Measurements from ENCODE around the gene ASB8. TPM values are rescaled to one million over a fixed set of nuclear protein-coding genes. Genes with fewer than 3 reads are reported as not detected.

Gene ASB8
- total RNA-seq, 1 experiment from 2014 or later: 17.1 TPM

DNA sequence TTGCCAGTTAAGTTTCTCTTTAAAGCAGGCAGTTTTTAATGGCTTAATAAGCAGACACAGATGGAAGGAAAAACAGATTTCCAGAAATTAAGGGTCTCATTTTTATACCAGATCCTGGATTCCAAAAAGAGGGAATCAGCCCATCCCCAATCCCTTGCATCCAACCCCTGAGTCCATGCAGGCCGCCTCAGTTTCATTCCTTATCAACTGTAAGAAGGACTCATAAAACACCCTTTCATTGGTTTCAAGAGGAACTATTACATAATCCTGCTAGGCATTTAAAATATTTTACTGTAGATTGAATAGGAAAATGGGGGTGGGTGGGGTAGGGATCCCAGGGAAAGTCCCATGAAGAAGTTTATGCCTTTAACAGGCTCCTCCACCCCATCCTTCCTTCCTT lies 35.5 kb upstream of the ASB8 start:
- intact Hi-C loops (cut with micrococcal nuclease; ENCODE audit: unreplicated experiment): no loop called here
- Histone ChIP-seq H3K9me3 (ENCODE audit: control insufficient read depth, insufficient read depth, low read depth, low read length) (no peaks in the 10 kb centered on the region), H3K27me3 (ENCODE audit: control insufficient read depth, insufficient read depth, low read length) (peaks cover 3% of the 10 kb centered on the region; the same call in 1 of the 2 replicates), H3K27ac (ENCODE audit: low read length) (no peak overlapping the region), H3K36me3 (ENCODE audit: control insufficient read depth, insufficient read depth, low read length) (no peaks in the 10 kb centered on the region; the same call in 1 of the 2 replicates), H3K4me1 (ENCODE audit: control insufficient read depth, insufficient read depth, low read length) (peaks cover 7% of the 10 kb centered on the region; the same call in 1 of the 2 replicates), H3K4me3 (ENCODE audit: low read depth in 2 of 2, low read length in 2 of 2) (no peak overlapping the region)
- in situ Hi-C loops (cut with HindIII; ENCODE audit: low pct_unique_long_range_greater_than_20kb, low sequenced_read_pairs): no loop called here
- no peak for DNase-seq (ENCODE audit: low read depth, low spot score)
- CTCF ChIA-PET: no interaction called here
- no peak for ATAC-seq
- POLR2A ChIA-PET: no interaction called here
- TF ChIP-seq SIN3A (IDR thresholded peaks at IDR 0.05; ENCODE audit: borderline replicate concordance, insufficient read depth, low read depth, low read length) (no peak), POLR2AphosphoS5 (IDR thresholded peaks at IDR 0.05; ENCODE audit: low read depth, low read length) (no peak), TCF7L2 (IDR thresholded peaks at IDR 0.05; ENCODE audit: low read depth, low read length) (no peak), REST (IDR thresholded peaks at IDR 0.05; ENCODE audit: insufficient read depth in 1 of 2, low read depth in 2 of 2, low read length in 1 of 2) (no peak), CTCF (IDR thresholded peaks at IDR 0.05) (no peak)
- BruUV-seq (replicated peaks): no TSS peak

GRCh38 chr12:48191096-48191495 lies 33.8 kb upstream of the ASB8 start:
- no peaks in the 10 kb centered on the region for H3K4me1 ChIP-seq (ENCODE audit: control insufficient read depth, insufficient read depth, low read length)
- H3K4me3 ChIP-seq (ENCODE audit: low read depth in 2 of 2, low read length in 2 of 2): no peak overlapping the region
- no peak for TF ChIP-seq REST (IDR thresholded peaks at IDR 0.05; ENCODE audit: insufficient read depth in 1 of 2, low read depth in 2 of 2, low read length in 1 of 2)
- TF ChIP-seq CTCF (IDR thresholded peaks at IDR 0.05): no peak
- H3K27ac ChIP-seq (ENCODE audit: low read length): no peak overlapping the region
- ChIA-PET CTCF (no interaction called here), POLR2A (no interaction called here)
- no peaks in the 10 kb centered on the region for H3K9me3 ChIP-seq (ENCODE audit: control insufficient read depth, insufficient read depth, low read depth, low read length)
- H3K36me3 ChIP-seq (ENCODE audit: control insufficient read depth, insufficient read depth, low read length): no peaks in the 10 kb centered on the region; the same call in 1 of the 2 replicates
- intact Hi-C loops (cut with micrococcal nuclease; ENCODE audit: unreplicated experiment): no loop called here
- peaks cover 5% of the 10 kb centered on the region for H3K27me3 ChIP-seq (ENCODE audit: control insufficient read depth, insufficient read depth, low read length)
- in situ Hi-C loops (cut with HindIII; ENCODE audit: low pct_unique_long_range_greater_than_20kb, low sequenced_read_pairs): no loop called here
- DNase-seq (ENCODE audit: low read depth, low spot score) (no peak), ATAC-seq (no peak)
- no TSS peak for BruUV-seq (replicated peaks)
